ENCODE results near the gene INPP5D. TPM values are rescaled to one million over a fixed set of nuclear protein-coding genes. Genes with fewer than 3 reads are reported as not detected.

Gene INPP5D
- total and polyA plus RNA-seq, 4 donors = 7.6 to 26.1 (median 25.3) TPM

- Histone ChIP-seq H3K4me1 (ENCODE audit: control insufficient read depth in 5 of 5, insufficient read depth in 5 of 5, low read length in 5 of 5) (peaks cover 0 to 26% (median 8%) of the 10 kb centered on the region in 5 donors), H3K4me3 (peak overlapping the region; percentile 54), H3K27ac (ENCODE audit: low read depth in 1 of 2, low read length in 1 of 2) (peak overlapping the region; percentile 54 to 96), H3K9me3 (ENCODE audit: control insufficient read depth in 4 of 4, insufficient read depth in 3 of 4, low read length in 3 of 4) (no peaks in the 10 kb centered on the region), H3K27me3 (ENCODE audit: control insufficient read depth in 3 of 3, insufficient read depth in 3 of 3, low read length in 2 of 3) (no peaks in the 10 kb centered on the region), H3K9ac (ENCODE audit: insufficient read depth in 1 of 2, low read length in 2 of 2) (peak overlapping the region in 1 of 2 donors; percentile 63), H3K36me3 (ENCODE audit: control insufficient read depth in 4 of 4, insufficient read depth in 4 of 4, low read length in 4 of 4) (no peaks in the 10 kb centered on the region)
- 20 to 40% methylated on average over 10 of the region's 10 CpGs for WGBS, 2 donors
- TF ChIP-seq CTCF (IDR thresholded peaks at IDR 0.05; ENCODE audit: control extremely low read depth, extremely low read depth) = no peak
- ATAC-seq (ENCODE audit: insufficient read depth, low FRiP score) (no peak), DNase-seq (no peak)
These were observed 943 bp downstream of the INPP5D start for GRCh38 chr2:233060980-233061590.

GRCh38 chr2:233061591-233062450, 1.7 kb downstream of the INPP5D start:
- 10 to 27% methylated on average over 12 of the region's 12 CpGs for WGBS, 2 donors
- Histone ChIP-seq H3K27ac (ENCODE audit: low read depth in 1 of 2, low read length in 1 of 2) (peak overlapping the region; percentile 30 to 96), H3K4me3 (peak overlapping the region; percentile 54), H3K9ac (ENCODE audit: insufficient read depth in 1 of 2, low read length in 2 of 2) (peak overlapping the region in 1 of 2 donors; percentile 63), H3K27me3 (ENCODE audit: control insufficient read depth in 3 of 3, insufficient read depth in 3 of 3, low read length in 2 of 3) (no peaks in the 10 kb centered on the region), H3K9me3 (ENCODE audit: control insufficient read depth in 4 of 4, insufficient read depth in 3 of 4, low read length in 3 of 4) (no peaks in the 10 kb centered on the region), H3K4me1 (ENCODE audit: control insufficient read depth in 5 of 5, insufficient read depth in 5 of 5, low read length in 5 of 5) (peaks cover 0 to 29% (median 8%) of the 10 kb centered on the region in 5 donors), H3K36me3 (ENCODE audit: control insufficient read depth in 4 of 4, insufficient read depth in 4 of 4, low read length in 4 of 4) (no peaks in the 10 kb centered on the region)
- TF ChIP-seq CTCF (IDR thresholded peaks at IDR 0.05; ENCODE audit: control extremely low read depth, extremely low read depth) = no peak
- DNase-seq = peak; percentile 78 to 89 (median 81)
- ATAC-seq (ENCODE audit: insufficient read depth, low FRiP score) = no peak

- Histone ChIP-seq H3K27me3 (ENCODE audit: control insufficient read depth in 3 of 3, insufficient read depth in 3 of 3, low read length in 2 of 3) (no peaks in the 10 kb centered on the region), H3K4me3 (no peak overlapping the region), H3K36me3 (ENCODE audit: control insufficient read depth in 4 of 4, insufficient read depth in 4 of 4, low read length in 4 of 4) (no peaks in the 10 kb centered on the region), H3K4me1 (ENCODE audit: control insufficient read depth in 5 of 5, insufficient read depth in 5 of 5, low read length in 5 of 5) (peaks cover 0 to 29% (median 8%) of the 10 kb centered on the region in 5 donors), H3K9me3 (ENCODE audit: control insufficient read depth in 4 of 4, insufficient read depth in 3 of 4, low read length in 3 of 4) (no peaks in the 10 kb centered on the region), H3K27ac (ENCODE audit: low read depth in 1 of 2, low read length in 1 of 2) (peak overlapping the region; percentile 30 to 96), H3K9ac (ENCODE audit: insufficient read depth in 1 of 2, low read length in 2 of 2) (no peak overlapping the region)
- TF ChIP-seq CTCF (IDR thresholded peaks at IDR 0.05; ENCODE audit: control extremely low read depth, extremely low read depth) = no peak
- no peak for DNase-seq
- WGBS, 2 donors = 15 to 45% methylated on average over 4 of the region's 4 CpGs
- no peak for ATAC-seq (ENCODE audit: insufficient read depth, low FRiP score)
These were observed 2.3 kb downstream of the INPP5D start for GRCh38 chr2:233062451-233062850.

Data from lung (tissue), 12 donors.